OCI-M2 (cell line): ENCODE results near the gene PTPN14.

Source experiments
- DNase-seq: peaks from one replicate; lab custom pipeline; 2025; ENCODE audit not compliant: unreplicated experiment; lab: John Stamatoyannopoulos, UW

The PTPN14 gene

DNA sequence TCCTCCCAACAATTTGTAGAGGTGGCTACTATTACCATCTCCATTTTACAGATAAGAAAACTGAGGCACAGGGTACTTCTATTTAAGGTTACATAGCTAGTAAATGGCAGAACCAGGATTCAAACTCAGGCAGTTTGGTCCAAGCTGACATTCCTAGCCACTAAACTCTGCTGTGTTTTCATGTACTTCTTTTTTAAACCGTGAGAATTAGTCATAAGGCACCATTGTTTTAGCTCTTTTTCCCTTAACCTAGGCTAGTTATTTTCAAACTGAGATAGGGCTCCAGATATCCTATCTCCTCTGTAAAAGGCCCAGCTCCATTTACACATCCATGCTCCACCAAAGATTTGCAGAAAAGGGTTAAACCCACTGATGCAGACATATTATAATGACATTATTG lies 92.9 kb downstream of the PTPN14 start:
- DNase-seq: no peak

DNA sequence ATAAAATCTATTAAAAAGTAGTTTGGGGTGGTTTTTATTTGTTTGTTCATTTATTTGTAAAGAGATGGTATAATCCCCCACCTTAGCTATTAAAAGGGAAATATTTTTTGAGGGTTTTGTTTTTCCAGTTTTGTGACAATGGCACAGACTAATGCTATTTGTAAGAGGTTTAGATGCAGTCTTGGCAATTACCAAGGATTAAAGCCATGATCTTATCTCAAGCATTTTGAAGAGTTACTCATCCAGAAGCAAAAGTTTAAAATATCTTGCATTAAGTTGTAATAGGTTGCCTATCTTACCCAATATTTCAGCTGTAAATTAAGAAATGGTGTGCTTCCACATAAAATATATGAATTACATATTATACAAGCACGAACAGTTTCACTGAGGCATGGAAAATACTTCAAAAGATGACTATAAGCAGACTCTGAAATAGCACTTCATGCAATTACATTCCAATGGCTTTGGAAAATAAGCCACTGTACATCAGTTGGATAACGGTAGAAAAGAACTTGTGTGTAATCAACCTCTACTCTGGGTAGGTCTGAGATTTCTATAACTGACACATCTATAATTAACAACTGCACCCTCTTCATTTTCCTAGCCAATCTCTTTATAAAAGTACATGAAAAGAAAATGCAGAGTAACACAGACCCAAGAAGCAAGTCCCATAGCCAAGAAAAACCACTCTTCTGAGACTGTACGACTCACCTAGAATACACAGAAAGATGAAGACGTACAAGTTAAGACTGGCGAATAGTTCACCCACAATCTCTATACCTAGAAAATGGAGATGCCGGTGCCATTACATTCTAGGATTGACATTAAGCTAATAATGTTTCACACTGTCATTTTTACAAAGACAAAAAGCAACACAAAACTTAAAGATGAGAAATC lies 95.2 kb downstream of the PTPN14 start:
- DNase-seq: no peak

DNA sequence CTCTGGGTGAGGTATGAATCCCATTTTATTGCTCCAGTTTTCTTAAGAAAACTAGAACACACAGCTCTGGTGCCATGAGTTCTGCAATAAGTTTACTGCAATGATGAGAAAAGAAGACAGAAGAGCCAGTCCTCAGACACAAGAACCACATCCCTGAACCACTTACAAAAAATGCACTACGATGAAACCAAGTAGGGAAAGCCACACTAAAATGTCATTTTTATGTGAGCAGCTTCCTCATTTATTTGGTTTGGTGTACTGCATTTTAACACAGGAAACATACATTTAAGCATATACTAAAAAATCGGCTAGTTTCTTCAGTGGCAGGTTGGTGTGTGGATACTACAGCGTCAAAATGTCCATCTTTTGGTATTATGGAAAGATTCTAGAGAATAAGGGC lies 95.9 kb downstream of the PTPN14 start:
- DNase-seq: no peak

DNA sequence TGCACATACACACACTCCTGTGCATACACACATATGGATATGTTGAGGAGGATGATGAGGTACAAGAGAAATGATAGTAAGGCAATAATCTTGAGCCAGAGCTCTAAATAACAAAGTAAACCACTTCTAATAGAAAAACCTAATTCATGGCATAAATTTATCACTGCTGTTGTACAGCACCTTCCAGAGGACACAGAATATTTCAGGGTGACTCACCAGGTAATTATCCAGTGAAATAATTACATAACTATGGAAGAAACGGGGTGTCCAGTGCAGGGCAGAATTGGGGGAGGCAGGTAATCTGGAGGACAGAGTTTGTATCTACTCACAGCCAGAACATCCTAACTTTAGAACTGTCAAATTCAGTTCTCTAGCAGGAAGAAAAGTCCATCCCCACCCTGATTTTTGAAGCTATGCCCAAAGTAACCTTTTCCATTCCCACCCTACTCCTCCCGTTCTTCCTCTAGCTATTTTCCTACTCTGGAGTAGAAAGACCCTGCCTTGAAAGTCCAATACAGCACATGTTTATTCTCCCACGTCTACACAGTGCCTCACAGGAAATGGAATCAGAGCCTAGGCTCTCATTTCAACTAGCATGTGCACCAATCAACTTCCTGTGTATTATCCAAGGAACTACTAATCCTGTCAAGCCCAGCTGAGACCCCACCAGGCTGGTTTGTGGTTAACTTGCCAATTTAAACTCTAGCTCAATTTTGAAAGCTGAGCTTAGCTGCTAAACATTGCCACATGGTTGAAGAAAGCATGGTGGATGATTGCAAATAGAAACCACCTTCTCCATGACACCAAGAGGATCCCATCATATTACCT lies 96.6 kb downstream of the PTPN14 start:
- no peak for DNase-seq

DNA sequence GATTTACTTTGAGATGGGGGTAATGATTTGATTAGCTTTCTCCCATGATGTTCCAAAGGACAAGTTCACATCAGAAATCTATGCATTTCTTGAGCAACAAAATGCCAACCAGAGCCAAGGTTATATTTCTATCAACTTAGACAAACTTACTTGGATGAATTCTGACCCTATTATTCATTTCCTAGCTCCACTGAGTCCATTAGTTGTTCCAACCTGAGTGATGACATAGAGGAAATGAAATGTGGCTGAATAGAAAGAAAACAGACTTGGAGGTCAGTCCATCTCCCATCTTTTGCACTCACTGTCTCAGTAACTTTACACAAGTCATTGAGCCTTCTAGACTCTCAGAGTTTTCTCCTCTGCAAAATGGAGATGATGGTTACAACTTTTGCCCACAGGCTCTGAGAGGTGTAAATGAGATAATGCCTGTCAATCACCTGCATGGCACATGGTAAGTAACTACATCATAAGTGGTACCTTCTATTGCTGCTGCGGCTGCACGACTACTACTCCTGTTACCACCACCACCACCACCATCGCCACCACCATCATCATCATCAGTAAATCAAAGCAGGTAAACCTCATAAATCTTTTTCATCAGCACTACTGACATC lies 98.2 kb downstream of the PTPN14 start:
- DNase-seq: no peak

DNA sequence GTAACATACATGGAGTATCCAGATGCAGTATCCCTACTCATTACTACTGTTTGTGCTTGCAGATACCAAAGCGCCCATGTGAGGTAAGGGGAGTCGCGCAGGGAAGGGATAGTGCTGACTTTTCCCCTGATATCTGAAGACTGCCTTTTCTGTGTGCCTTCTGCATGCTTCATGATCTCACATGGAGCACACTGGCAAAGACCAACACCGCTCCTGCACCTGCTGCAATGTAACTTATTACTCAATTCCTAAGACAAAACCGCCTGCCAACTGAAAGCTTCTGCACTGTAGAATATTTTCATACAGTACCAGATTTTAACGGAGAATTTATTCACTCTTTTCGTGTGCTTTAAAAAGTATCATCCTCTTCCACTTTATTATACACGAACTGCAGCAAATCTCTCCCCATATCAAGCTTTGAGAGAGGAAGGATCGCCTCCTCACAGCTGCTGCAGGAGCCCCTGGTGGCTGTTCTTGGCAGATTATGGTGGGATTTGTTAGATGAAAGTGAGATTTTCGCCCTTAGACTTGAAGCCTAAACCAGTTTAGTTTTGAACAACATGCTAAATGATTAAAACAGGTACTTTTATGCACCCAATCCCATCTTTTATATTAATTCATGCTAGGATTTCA lies 99.1 kb downstream of the PTPN14 start:
- DNase-seq: no peak

DNA sequence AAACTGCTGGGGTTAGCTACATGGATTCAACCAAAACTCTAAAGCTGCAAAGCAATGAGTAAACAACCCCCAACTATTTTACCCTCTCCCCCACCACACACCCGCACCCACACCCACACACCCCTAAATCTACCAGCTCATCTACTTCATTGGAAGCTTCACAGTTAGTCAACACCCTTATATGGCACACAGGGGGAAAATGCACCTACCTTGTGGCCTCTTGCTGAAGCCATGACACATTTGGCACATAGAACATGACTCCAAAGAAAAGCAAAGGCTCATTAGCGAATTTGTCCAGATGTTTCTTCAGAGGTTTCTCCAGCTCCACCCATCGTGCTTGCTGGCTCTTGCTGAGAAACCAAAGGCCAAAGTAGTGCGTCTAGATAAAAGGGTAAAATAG lies 99.8 kb downstream of the PTPN14 start:
- DNase-seq: no peak

DNA sequence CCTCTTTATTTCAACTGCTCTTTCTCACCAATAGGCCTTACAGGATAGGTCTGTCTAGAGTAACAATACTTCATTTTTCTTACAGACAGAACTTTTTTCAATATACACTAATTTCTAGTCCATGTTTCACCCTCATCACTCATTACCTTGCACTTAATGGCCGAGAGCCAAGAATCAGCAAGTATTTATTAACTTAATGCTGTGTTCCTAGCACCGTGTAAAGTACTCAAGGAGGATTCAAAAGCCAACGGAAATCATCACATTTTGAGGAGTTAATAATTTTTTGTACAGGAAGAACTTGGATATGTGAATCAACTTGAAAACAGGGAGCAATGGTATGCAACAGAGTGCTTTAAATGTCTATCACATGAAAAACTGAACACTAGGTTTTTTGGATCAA lies 102.0 kb downstream of the PTPN14 start:
- no peak for DNase-seq

DNA sequence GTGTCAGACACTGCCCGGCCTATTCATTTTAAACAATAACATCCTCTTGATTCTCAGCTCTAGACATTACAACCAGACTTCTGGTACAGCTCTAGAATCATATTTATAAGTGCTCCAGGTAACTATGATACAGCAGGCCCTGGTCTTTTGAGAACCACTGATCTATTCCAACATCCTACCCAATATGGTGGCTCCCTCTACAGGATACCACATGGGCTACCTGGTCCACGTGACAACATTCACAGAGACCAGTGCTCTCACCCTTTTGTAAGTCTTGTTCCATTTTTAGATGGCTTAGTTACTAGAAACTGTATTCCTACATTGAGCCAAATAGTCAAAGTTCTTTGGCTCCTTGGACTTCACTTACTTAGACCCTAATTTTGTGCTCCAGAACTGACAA lies 102.9 kb downstream of the PTPN14 start:
- DNase-seq: no peak

DNA sequence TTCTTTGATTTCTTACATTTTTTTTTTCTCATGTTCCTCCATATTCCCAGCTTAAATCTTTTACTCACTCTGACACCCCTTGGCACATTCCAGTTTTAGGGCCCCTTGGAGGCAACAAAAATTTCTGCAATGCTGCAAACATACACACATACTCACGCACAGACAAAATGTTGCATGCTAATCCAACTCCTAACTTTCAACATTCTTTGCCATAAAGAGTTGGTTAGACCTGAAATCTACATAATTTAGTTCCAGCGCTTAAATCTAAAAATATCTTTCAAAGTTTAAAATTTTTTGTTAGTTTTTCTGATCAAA lies 103.9 kb downstream of the PTPN14 start:
- DNase-seq: no peak

DNA sequence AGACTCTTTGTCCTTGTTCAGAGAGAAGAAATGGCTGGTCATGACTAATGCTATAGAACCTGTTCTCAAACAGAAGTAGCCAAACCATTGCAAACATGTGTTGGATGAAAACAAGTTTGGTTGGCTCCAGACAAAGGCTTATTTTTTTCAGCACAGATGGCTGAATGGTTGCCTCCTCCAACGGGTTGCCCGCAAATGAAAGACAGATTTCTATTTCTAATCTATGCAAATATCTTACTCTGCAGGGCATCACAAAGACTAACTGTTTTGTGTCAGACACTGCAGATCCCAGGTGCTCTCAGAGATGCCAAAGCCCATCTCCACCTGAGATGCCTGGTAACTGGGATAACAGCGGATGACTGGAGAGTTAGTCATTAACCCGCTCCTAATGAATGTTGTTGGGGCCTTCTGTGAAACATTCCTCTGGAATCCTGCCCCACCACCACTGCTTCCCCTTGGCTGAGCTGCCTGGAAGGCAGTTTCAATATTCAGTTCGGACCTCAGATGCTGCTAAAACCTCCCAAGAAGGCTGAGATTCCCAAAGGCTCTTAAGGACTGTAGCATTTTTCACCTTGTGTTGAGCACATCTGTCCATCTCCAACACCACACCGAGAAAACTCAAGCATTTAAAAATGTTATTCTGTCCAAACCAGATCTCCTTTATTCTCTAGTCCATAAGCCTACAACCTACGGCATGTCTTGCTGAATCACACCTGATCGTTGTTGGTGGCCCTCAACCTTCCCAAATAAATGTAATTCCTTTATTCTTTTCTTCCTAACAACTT lies 104.4 kb downstream of the PTPN14 start:
- no peak for DNase-seq

DNA sequence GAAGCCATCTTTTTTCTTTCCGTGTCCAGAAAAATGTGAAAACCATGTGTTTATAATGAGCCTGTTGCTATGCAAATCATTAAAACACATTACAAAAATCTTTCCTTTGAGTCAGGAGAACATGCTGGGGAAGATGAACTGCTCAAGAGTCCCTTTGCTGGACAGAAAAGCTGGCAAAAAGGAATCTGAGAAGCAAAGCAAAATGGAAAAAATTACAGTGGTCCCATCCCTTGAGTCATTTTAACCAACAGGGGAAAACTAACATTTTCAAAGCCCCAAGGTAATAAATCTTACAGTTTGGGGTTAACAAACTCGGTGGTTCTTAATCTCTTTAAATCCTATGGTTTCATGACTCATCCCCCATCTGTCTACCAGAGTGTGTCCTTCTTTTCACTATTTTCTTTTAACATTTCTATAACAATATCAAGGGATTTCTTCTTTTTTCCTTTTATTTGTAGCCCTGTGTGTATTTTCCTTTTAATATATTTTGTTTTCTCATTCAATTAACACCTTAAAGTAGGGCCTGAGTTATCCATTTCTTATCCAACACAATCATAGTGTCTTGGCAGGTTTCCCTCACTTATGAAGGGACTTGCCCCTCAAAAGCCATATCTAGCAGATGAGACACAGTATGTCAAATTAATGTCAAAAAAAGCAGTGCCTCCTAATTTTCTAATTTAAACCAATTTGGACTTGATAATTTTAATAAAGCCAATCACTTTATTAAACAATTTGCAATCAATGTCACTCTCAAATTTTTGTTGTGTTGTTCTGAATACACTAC lies 105.4 kb downstream of the PTPN14 start:
- no peak for DNase-seq

DNA sequence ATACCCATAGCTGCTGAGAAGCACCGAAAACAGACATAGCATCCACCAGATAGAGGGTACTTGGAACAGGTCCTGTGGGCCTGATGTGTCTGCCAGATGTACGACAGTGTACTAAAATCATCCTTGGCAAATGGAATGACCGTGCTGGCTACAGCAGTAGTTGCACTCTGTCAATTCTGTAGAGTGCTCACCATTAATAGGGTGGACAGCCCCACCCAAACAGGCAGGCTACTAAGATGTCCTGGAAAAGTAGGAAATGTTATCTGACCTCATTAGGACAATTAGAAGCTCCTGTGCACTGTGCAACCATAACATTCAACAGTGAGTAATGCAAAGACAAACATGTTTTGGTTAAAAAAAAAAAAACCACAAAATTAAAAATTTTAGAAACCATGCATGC lies 106.2 kb downstream of the PTPN14 start:
- DNase-seq: no peak

DNA sequence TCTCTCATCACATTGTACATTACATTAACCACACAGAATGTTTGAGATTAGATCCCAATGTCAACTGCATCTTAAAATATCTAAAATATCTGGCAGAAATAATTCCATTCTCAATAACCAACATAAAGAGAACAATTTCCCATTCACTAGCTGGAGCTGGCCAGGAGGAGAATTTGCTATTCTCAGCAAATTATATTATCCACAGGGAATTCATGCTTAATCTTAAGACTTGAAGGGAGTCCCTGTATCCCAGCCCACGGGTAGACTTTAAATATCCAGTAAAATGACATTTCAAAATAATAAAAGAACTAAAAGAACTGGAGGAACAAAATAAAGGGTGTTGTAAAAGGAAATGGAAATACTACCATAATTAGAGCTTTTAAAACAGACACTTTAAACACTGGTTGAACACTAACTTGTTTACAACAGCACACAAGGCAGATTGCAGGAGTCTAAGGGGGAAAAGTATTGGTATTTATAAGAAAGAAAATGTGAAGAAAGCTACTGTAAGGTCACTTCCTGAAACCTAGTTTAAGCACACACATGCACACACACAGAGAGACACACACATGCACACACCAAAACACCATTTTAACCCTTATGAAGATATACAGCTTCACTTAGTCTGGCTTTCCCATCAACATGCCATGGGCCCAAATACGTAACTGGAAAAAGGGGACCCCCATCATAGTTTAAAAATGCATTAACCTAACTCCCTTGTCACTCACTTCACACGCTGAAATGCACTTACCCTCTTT lies 107.0 kb downstream of the PTPN14 start:
- no peak for DNase-seq

DNA sequence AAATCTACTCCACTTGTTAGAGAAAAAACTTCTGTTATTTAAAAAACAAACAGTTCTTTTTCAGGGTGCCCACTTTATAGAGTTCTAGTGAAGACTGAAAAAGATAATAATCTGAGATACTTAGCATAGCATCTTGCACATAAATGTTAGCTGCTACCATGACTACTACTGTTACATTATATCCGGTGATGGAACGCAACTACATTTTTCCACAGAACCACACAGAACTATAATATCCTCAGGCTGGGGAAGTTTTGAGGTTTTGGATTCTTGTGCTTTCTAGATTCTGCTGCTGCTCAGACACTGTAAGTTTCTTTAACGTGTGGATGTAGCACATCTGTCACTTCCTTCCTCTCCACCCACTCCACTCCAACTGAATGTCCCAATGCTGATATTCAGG lies 110.3 kb downstream of the PTPN14 start:
- DNase-seq: no peak

DNA sequence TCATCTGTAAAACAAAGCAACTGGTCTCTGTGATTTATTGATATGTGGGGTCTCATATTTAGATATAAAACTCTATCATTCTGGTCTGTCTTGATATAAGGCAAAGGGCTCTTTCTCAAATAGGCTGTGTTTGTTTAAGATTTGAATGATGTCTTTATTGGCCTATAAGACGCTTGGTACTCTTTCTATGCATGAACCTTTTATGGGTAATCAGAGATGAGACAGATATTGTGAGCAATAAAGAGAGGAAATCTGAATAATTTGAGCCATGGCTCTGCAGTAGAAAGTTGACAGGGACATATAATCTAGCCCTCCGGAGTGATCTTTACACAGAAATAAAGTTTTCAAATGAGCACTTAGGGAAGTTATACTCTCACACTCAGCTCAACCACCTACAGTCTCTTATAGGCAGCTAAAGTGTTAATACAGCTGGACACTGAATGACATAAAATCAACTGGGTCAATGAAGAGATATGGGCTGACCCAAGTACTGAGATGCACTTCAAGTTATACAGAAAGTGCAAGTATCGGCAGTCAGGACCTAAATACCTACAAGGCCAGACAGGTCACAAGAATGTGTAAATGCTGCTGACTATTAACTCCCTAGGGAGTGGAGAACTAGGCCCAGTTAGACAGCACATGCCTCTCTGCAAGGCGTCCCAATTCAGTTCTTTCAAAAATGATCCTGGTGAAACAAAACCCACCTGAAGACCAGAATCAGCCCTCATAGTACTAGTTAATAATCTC lies 111.0 kb downstream of the PTPN14 start:
- no peak for DNase-seq

DNA sequence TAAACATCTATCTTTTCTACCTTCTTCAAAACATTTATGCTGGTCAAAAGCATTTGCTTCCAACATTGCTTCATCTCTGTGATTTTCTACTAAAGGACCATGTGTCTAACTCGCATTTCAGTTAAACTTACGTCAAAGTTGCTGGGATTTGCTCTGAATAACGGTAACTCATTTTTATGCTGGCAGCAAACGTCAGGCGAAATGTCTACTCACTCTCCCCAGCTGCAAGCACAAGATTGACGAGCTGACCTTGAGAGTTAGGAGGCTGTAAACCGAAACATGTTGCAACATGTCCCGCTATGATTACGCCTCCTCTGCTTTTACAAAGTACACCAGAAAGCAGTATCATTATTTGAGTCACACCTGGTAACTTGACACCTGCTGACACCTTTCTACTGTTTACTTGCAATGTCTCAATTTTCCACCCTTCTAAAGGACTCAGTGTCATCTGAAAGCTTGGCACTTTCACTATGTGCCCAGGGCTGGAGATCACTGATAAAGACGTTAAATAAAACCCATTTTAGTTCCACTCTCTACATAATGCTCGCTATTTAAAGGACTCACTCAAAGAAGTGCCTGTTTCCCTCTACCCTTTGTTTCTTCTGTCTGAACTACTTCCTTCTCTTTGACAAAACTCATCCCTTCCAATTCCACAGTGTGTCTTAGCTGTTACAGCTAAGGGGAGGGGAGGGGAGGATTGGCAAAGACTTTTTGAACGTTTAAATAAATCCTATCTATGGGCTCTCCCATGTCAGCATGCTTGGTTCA lies 111.9 kb downstream of the PTPN14 start:
- no peak for DNase-seq

DNA sequence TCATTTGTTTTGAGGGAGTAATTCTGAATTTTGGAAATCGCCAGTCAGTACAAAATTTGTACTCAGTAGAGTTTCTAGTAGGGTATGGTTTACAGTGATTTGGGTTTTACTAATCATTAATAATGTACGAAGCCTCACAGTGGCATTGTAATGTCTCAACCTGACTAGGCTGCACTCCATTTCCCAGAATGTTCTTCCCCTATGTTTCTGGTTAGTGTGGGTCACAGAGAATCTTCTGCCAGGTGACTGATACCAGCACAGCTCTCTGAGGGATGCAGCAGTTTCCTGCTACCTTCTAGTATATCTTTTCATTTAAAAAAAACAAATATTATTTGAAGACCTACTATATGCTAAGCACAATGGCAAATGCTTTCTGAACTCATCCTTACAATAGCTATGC lies 112.9 kb downstream of the PTPN14 start:
- DNase-seq: no peak
